HG02623 (cell line): ENCODE data around the gene DMAC2L.
A peak's percentile ranks its signal among the peaks of the same experiment; 100 is the strongest.
"Not testable (repeated sequence)": the region's sequence is repeated elsewhere in the genome, so short reads cannot be mapped to it uniquely, and the experiment has no call there.

Source experiments
- ATAC-seq: cut with Tn5 transposase; IDR thresholded peaks from one replicate; pipeline ENCODE4 v1.9.1; 2021; ENCODE audit warnings: moderate library complexity; ENCODE audit not compliant: unreplicated experiment

The DMAC2L gene

GRCh38 chr14:50353126-50353525 lies 41.0 kb downstream of the DMAC2L start:
- no peak for ATAC-seq

DNA sequence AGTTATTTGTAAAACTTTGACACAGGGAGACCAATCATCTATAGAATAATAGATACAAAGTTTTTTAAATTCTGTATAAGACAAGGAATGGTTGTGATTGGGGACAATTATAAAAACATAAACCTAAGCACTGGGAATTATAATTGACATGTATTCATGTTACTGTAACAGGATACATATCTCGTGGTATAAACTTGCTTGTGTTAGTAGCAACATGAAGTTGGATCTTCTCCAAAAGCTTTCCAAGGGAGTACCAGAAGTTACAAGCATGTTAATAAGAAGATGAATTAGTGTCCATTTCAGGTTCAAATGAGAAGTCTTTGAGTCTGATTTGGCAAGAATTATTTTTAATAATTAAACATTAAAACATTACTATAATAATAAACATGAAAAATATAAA lies 42.4 kb downstream of the DMAC2L start:
- no peak for ATAC-seq

GRCh38 chr14:50355692-50356091 lies 43.6 kb downstream of the DMAC2L start:
- no peak for ATAC-seq

GRCh38 chr14:50356283-50356682 lies 44.2 kb downstream of the DMAC2L start:
- not testable (repeated sequence) for ATAC-seq

GRCh38 chr14:50357124-50357523 lies 45.0 kb downstream of the DMAC2L start:
- no peak for ATAC-seq

- ATAC-seq: no peak
These were observed 45.8 kb downstream of the DMAC2L start for GRCh38 chr14:50357753-50358395.

GRCh38 chr14:50359631-50360030 lies 47.5 kb downstream of the DMAC2L start:
- ATAC-seq: no peak

GRCh38 chr14:50360093-50360492 lies 48.0 kb downstream of the DMAC2L start:
- ATAC-seq: no peak

- ATAC-seq: no peak
These were observed 48.7 kb downstream of the DMAC2L start for GRCh38 chr14:50360851-50361250.

- ATAC-seq: not testable (repeated sequence)
These were observed 49.6 kb downstream of the DMAC2L start for GRCh38 chr14:50361473-50362403.

- peak; percentile 16 for ATAC-seq
These were observed 50.9 kb downstream of the DMAC2L start for GRCh38 chr14:50362764-50363713.

DNA sequence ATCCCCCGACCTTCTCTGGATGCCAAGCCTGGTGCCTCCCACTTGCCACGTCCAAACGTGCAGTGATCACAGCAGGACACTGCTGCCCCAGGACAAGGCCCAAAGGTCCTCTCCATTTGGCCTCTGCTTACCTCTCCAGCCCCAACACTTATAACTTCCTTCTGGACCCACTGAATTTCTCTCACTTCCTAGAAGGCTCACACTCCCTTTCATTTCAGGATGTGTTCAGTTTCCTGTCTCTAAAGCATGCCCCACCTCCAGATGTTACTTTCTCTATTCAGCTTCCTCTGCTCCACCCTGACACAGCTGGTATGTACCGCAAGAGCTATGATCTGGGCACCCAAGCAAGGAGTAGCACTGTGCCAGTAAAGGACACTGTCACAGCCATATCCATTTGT lies 51.6 kb downstream of the DMAC2L start:
- peak; percentile 97 for ATAC-seq

DNA sequence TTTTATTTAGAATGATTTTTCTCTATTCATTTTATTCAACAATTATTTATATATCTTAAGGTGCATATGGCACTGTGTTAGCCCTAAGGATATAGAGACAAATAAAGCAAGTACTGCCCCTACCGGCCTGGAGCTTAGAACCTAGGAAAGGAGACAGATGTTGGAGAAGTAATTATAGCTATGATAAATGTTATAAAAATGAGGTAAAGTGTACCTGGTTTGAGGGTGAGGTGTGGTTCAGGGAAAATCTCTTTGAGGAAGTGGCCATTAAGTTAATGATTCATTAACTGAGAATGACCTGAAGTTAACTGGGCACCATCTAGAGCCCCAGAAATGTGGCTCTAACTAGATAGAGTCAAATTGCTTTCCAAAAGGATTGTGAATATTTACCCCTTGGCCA lies 52.7 kb downstream of the DMAC2L start:
- no peak for ATAC-seq

- ATAC-seq: not testable (repeated sequence)
These were observed 53.4 kb downstream of the DMAC2L start for GRCh38 chr14:50365572-50365971.

- ATAC-seq: no peak
These were observed 54.0 kb downstream of the DMAC2L start for GRCh38 chr14:50366115-50366514.

GRCh38 chr14:50366589-50366988 lies 54.5 kb downstream of the DMAC2L start:
- no peak for ATAC-seq

- ATAC-seq: no peak
These were observed 59.4 kb downstream of the DMAC2L start for GRCh38 chr14:50371546-50371945.

GRCh38 chr14:50373959-50374358 lies 61.8 kb downstream of the DMAC2L start:
- ATAC-seq: no peak

DNA sequence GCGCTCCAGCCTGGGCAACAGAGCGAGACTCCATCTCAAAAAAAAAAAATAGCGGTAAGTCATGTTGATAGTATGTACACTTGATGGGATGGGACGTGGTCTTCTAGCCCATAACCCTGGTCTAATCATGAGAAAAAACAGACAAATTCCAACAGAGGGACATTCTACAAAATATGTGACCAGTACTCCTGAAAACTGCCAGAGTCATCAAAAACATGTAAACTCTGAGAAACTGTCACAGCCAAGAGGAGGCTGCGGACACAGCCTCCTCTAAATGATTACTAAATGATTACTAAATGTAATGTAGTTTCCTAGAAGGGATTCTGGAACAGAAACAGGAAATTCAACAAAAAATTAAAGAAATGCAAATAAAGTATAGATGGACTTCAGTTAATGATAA lies 63.6 kb downstream of the DMAC2L start:
- ATAC-seq: no peak
